ENCODE results near the gene RBBP8NL. TPM values are rescaled to one million over a fixed set of nuclear protein-coding genes. Genes with fewer than 3 reads are reported as not detected.

The RBBP8NL gene
- total and polyA plus RNA-seq, 2 of the 8 experiments (the other 6 are each of a cell fraction or from before 2014, with no cell fraction given): 0.43 to 0.48 TPM

DNA sequence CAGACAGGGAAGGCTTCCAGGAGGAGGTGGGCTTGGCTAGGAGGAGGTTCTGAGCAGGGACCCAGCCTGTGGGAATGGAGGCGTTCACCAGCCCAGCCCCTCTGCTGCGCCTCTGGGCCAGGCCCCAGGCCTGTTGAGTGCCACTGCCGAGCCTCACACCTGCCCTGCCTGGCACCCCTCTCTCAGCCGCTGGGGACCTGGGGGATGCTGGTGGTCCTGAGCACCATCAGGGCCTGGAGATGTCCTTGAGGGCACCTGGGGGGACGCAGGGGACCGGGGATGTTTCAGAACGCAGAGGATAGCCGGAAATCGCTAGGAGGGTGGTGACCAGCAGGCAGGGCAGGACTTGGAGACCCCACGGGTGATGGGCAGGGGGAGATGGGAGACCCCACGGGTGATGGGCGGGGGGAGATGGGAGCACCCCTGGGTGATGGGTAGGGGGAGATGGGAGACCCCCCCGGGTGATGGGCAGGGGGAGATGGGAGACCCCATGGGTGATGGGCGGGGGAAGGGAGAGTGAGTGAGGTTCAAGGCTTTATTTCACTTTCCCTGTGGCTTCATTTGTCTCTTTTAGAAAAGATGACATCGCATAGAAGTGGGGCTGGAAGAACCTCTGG lies 35.7 kb upstream of the RBBP8NL start:
- Histone ChIP-seq H3K79me2 (ENCODE audit: control insufficient read depth in 1 of 2, insufficient read depth in 2 of 2, low read length in 2 of 2) (no peaks in the 10 kb centered on the region), H3K9me3 (ENCODE audit: insufficient read depth in 2 of 2, low read depth in 1 of 2, low read length in 1 of 2) (no peaks in the 10 kb centered on the region), H2AFZ (ENCODE audit: low read length) (no peak overlapping the region), H2BK15ac (ENCODE audit: low read length) (no peak overlapping the region), H2AK5ac (ENCODE audit: low read depth, low read length) (no peak overlapping the region), H2BK5ac (ENCODE audit: low read depth, low read length) (no peak overlapping the region), H4K5ac (ENCODE audit: insufficient read length, low read depth, low read length) (no peak overlapping the region), H3K23me2 (ENCODE audit: low read depth, low read length) (no peaks in the 10 kb centered on the region), H2BK12ac (ENCODE audit: low read depth, low read length) (no peak overlapping the region), H4K8ac (ENCODE audit: extremely low read depth, insufficient read depth, low read length) (no peak overlapping the region), H2BK20ac (ENCODE audit: low read length) (no peak overlapping the region), H3K23ac (ENCODE audit: insufficient read length) (no peak overlapping the region), H4K91ac (replicated peaks; ENCODE audit: insufficient read length, low read length) (no peak overlapping the region), H4K20me1 (replicated peaks in 1 of 2; ENCODE audit: control insufficient read depth in 1 of 2, insufficient read depth in 2 of 2, low read length in 2 of 2) (peaks cover 0 to 2% of the 10 kb centered on the region in 2 experiments), H3K36me3 (ENCODE audit: control insufficient read depth in 2 of 4, insufficient read depth in 4 of 4, low read length in 3 of 4) (no peaks in the 10 kb centered on the region), H3K18ac (ENCODE audit: extremely low read depth, low read length) (no peak overlapping the region), H3K4me3 (ENCODE audit: extremely low read depth in 1 of 4, insufficient read depth in 2 of 4, low read depth in 3 of 4, low read length in 4 of 4) (no peak overlapping the region), H3K56ac (replicated peaks; ENCODE audit: insufficient read length, low read depth, low read length) (no peak overlapping the region), H3K79me1 (ENCODE audit: low read depth, low read length) (no peaks in the 10 kb centered on the region; the same call in 1 of the 2 replicates), H3K9ac (replicated peaks in 1 of 4; ENCODE audit: extremely low read depth in 1 of 4, low read depth in 3 of 4, low read length in 3 of 4) (no peak overlapping the region), H3K27ac (ENCODE audit: low read depth, low read length) (no peak overlapping the region), H3K14ac (ENCODE audit: insufficient read length) (no peak overlapping the region), H3K27me3 (replicated peaks in 1 of 4; ENCODE audit: control insufficient read depth in 3 of 4, extremely low read depth in 1 of 4, insufficient read depth in 3 of 4, low read length in 3 of 4) (no peaks in the 10 kb centered on the region), H3K4ac (replicated peaks; ENCODE audit: insufficient read length, low read depth, low read length) (no peak overlapping the region), H3K4me1 (replicated peaks in 1 of 4; ENCODE audit: control insufficient read depth in 3 of 4, insufficient read depth in 4 of 4, low read length in 3 of 4) (peaks cover 0 to 6% (median 2%) of the 10 kb centered on the region in 4 experiments; a peak in 1 of 7 replicates), H3K4me2 (ENCODE audit: insufficient read depth in 1 of 2, low read depth in 2 of 2, low read length in 2 of 2) (no peak overlapping the region), H2BK120ac (replicated peaks; ENCODE audit: low read depth, low read length) (no peak overlapping the region)
- WGBS, 2 experiments (ENCODE audit: extremely low coverage in 1 of 2, insufficient coverage in 1 of 2, insufficient read length in 1 of 2, insufficient replicate concordance in 2 of 2, low coverage in 1 of 2, low lambda C conversion rate in 2 of 2, missing lambda C conversion rate in 1 of 2): 85% methylated on average over 14 of the region's 15 CpGs; no CpG with 5 or more reads in 1 of the 2 experiments
- no peak for TF ChIP-seq RAD21 (IDR thresholded peaks at IDR 0.05 in 1 of 2, conservative IDR thresholded peaks at IDR 0.05 in 1 of 2; ENCODE audit: low read depth in 2 of 2, low read length in 2 of 2)
- no peak for TF ChIP-seq POLR2AphosphoS5 (IDR thresholded peaks at IDR 0.05; ENCODE audit: low read depth, low read length)
- TF ChIP-seq, protein P1, sequence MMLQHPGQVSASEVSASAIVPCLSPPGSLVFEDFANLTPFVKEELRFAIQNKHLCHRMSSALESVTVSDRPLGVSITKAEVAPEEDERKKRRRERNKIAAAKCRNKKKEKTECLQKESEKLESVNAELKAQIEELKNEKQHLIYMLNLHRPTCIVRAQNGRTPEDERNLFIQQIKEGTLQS (IDR thresholded peaks at IDR 0.05; ENCODE audit: insufficient read depth, low read depth, low read length): no peak
- TF ChIP-seq CBX5 (IDR thresholded peaks at IDR 0.05; ENCODE audit: low read depth, low read length): no peak
- no peak for TF ChIP-seq POLR2A (IDR thresholded peaks at IDR 0.05; ENCODE audit: control extremely low read depth in 1 of 2, low read depth in 2 of 2, low read length in 2 of 2)
- TF ChIP-seq BRCA1 (IDR thresholded peaks at IDR 0.05; ENCODE audit: low read depth, low read length): no peak
- ChIA-PET POLR2A (ENCODE audit: partially characterized antibody) (no interaction called here), CTCF (ENCODE audit: partially characterized antibody) (interaction anchor here (0.6 to 1.3 kb wide), 3 partner anchors 49 to 113 kb away, joined by 3 read pairs; no protein-coding TSS in a partner anchor)
- DNase-seq (ENCODE audit: low read depth in 1 of 2, low spot score in 2 of 2) (no peak), FAIRE-seq (no peak)

Data from H1 (cell line).